Activated CD4-positive, alpha-beta memory T cell treated with anti-CD3 and anti-CD28 coated beads, Interleukin-2, amount 10 ng/mL, durations not matched to agents 7 days and 5 days (primary cell): ENCODE results near the gene TMEM63B. TPM values are rescaled to one million over a fixed set of nuclear protein-coding genes. Genes with fewer than 3 reads are reported as not detected.

Experiments used
- CTCF ChIA-PET: fragments of 350-600 bp; sonication (Branson Sonifier 250); formaldehyde crosslinking; loops from one replicate; lab custom pipeline; 2021; ENCODE audit warnings: antibody characterized with exemption, inconsistent platforms; lab: Charles Lee
- POLR2A ChIA-PET: fragments of 350-600 bp; sonication (Branson Sonifier 250); formaldehyde crosslinking; loops from one replicate; lab custom pipeline; 2021; ENCODE audit warnings: antibody characterized with exemption; lab: Charles Lee
- DNase-seq: peaks from one replicate; pipeline ENCODE4 v3.0.0-alpha.2; 2020
- H3K27ac Mint-ChIP-seq: one replicate; pipeline ENCODE4 v1.8.0; 2021; ENCODE audit warnings: mild to moderate bottlenecking, mixed read lengths
- H3K27me3 Mint-ChIP-seq: one replicate; pipeline ENCODE4 v1.8.0; 2021; ENCODE audit warnings: mixed read lengths
- H3K36me3 Mint-ChIP-seq: one replicate; pipeline ENCODE4 v1.8.0; 2021; ENCODE audit warnings: low read depth, mixed read lengths
- H3K4me1 Mint-ChIP-seq: one replicate; pipeline ENCODE4 v1.8.0; 2021; ENCODE audit warnings: mixed read lengths
- H3K4me3 Mint-ChIP-seq: one replicate; pipeline ENCODE4 v1.8.0; 2021; ENCODE audit warnings: mild to moderate bottlenecking, mixed read lengths
- H3K9me3 Mint-ChIP-seq: one replicate; pipeline ENCODE4 v1.8.0; 2021; ENCODE audit warnings: mixed read lengths
- total RNA-seq, 2 experiments: library from RNA; stranded (reverse); gene quantifications; one replicate each; pipeline ENCODE4 v1.2.3, GENCODE V29; 2021

The TMEM63B gene
- total RNA-seq, 2 experiments from 2014 or later, result 14.7 to 15.5 TPM

- no peak for DNase-seq
- Mint-ChIP-seq H3K4me3 (no peak overlapping the region), H3K9me3 (no peaks in the 10 kb centered on the region), H3K4me1 (peaks cover 11% of the 10 kb centered on the region), H3K27ac (no peak overlapping the region), H3K27me3 (no peaks in the 10 kb centered on the region), H3K36me3 (no peaks in the 10 kb centered on the region)
- CTCF ChIA-PET, result interaction anchor here (1.5 to 4.7 kb wide), 2 partner anchors 50 to 138 kb away, joined by 5 to 30 read pairs; no protein-coding TSS in a partner anchor
- POLR2A ChIA-PET, result interaction anchor here (0.5 kb wide), 1 partner anchor 406 kb away, joined by 3 read pairs; no protein-coding TSS in a partner anchor
Measured at GRCh38 chr6:44099192-44099591, 28.2 kb upstream of the TMEM63B start.

GRCh38 chr6:44100088-44100550, 27.2 kb upstream of the TMEM63B start:
- CTCF ChIA-PET, result interaction anchor here (1.5 to 4.7 kb wide), 2 partner anchors 49 to 137 kb away, joined by 5 to 30 read pairs; no protein-coding TSS in a partner anchor
- no peak overlapping the region for H3K27ac Mint-ChIP-seq
- POLR2A ChIA-PET, result no interaction called here
- no peaks in the 10 kb centered on the region for H3K36me3 Mint-ChIP-seq
- H3K9me3 Mint-ChIP-seq, result no peaks in the 10 kb centered on the region
- no peak for DNase-seq
- H3K4me3 Mint-ChIP-seq, result no peak overlapping the region
- peaks cover 11% of the 10 kb centered on the region for H3K4me1 Mint-ChIP-seq
- H3K27me3 Mint-ChIP-seq, result no peaks in the 10 kb centered on the region

GRCh38 chr6:44101832-44102231, 25.5 kb upstream of the TMEM63B start:
- Mint-ChIP-seq H3K4me3 (no peak overlapping the region), H3K4me1 (peaks cover 11% of the 10 kb centered on the region), H3K9me3 (no peaks in the 10 kb centered on the region), H3K27ac (no peak overlapping the region), H3K27me3 (no peaks in the 10 kb centered on the region), H3K36me3 (peaks cover 4% of the 10 kb centered on the region)
- ChIA-PET POLR2A (no interaction called here), CTCF (interaction anchor here (1.5 kb wide), 1 partner anchor 49 kb away, joined by 4 read pairs; no protein-coding TSS in a partner anchor)
- no peak for DNase-seq

- no peak for DNase-seq
- Mint-ChIP-seq H3K27ac (no peak overlapping the region), H3K9me3 (no peaks in the 10 kb centered on the region), H3K4me1 (peaks cover 11% of the 10 kb centered on the region), H3K4me3 (no peak overlapping the region), H3K27me3 (no peaks in the 10 kb centered on the region), H3K36me3 (peaks cover 4% of the 10 kb centered on the region)
- ChIA-PET POLR2A (no interaction called here), CTCF (interaction anchor here (0.6 to 1.5 kb wide), 3 partner anchors 8 to 285 kb away, joined by 4 read pairs; partner anchors contain the start of gene CDC5L)
Measured at GRCh38 chr6:44102527-44102926, 24.8 kb upstream of the TMEM63B start.

- no peak overlapping the region for H3K27ac Mint-ChIP-seq
- ChIA-PET CTCF (interaction anchor here (3.3 kb wide), 1 partner anchor 9 kb away, joined by 12 read pairs; no protein-coding TSS in a partner anchor), POLR2A (no interaction called here)
- no peak overlapping the region for H3K4me3 Mint-ChIP-seq
- no peaks in the 10 kb centered on the region for H3K9me3 Mint-ChIP-seq
- peaks cover 11% of the 10 kb centered on the region for H3K4me1 Mint-ChIP-seq
- H3K36me3 Mint-ChIP-seq, result peaks cover 4% of the 10 kb centered on the region
- no peaks in the 10 kb centered on the region for H3K27me3 Mint-ChIP-seq
- no peak for DNase-seq
Measured at GRCh38 chr6:44104481-44105021, 22.8 kb upstream of the TMEM63B start.

GRCh38 chr6:44105146-44105545, 22.2 kb upstream of the TMEM63B start:
- DNase-seq, result no peak
- no peaks in the 10 kb centered on the region for H3K27me3 Mint-ChIP-seq
- POLR2A ChIA-PET, result no interaction called here
- H3K27ac Mint-ChIP-seq, result no peak overlapping the region
- no peaks in the 10 kb centered on the region for H3K9me3 Mint-ChIP-seq
- CTCF ChIA-PET, result interaction anchor here (3.3 kb wide), 1 partner anchor 9 kb away, joined by 12 read pairs; no protein-coding TSS in a partner anchor
- H3K4me1 Mint-ChIP-seq, result peaks cover 15% of the 10 kb centered on the region
- H3K36me3 Mint-ChIP-seq, result peaks cover 6% of the 10 kb centered on the region
- no peak overlapping the region for H3K4me3 Mint-ChIP-seq

- Mint-ChIP-seq H3K9me3 (no peaks in the 10 kb centered on the region), H3K27ac (no peak overlapping the region), H3K4me3 (no peak overlapping the region), H3K36me3 (peaks cover 13% of the 10 kb centered on the region), H3K27me3 (no peaks in the 10 kb centered on the region), H3K4me1 (peaks cover 21% of the 10 kb centered on the region)
- POLR2A ChIA-PET, result no interaction called here
- DNase-seq, result no peak
- CTCF ChIA-PET, result interaction anchor here (3.3 kb wide), 1 partner anchor 10 kb away, joined by 12 read pairs; no protein-coding TSS in a partner anchor
Measured at GRCh38 chr6:44105993-44106740, 21.2 kb upstream of the TMEM63B start.

- Mint-ChIP-seq H3K27ac (no peak overlapping the region), H3K4me3 (no peak overlapping the region), H3K9me3 (no peaks in the 10 kb centered on the region), H3K4me1 (peaks cover 19% of the 10 kb centered on the region), H3K27me3 (no peaks in the 10 kb centered on the region), H3K36me3 (peaks cover 21% of the 10 kb centered on the region)
- ChIA-PET POLR2A (no interaction called here), CTCF (interaction anchor here (3.3 kb wide), 1 partner anchor 11 kb away, joined by 12 read pairs; no protein-coding TSS in a partner anchor)
- no peak for DNase-seq
Measured at GRCh38 chr6:44107017-44107416, 20.3 kb upstream of the TMEM63B start.

- Mint-ChIP-seq H3K27me3 (no peaks in the 10 kb centered on the region), H3K36me3 (peaks cover 30% of the 10 kb centered on the region), H3K4me1 (peaks cover 12% of the 10 kb centered on the region), H3K9me3 (no peaks in the 10 kb centered on the region), H3K4me3 (no peak overlapping the region), H3K27ac (no peak overlapping the region)
- ChIA-PET CTCF (no interaction called here), POLR2A (no interaction called here)
- no peak for DNase-seq
Measured at GRCh38 chr6:44108471-44108870, 18.9 kb upstream of the TMEM63B start.

GRCh38 chr6:44109212-44109611, 18.1 kb upstream of the TMEM63B start:
- H3K4me3 Mint-ChIP-seq, result no peak overlapping the region
- H3K9me3 Mint-ChIP-seq, result no peaks in the 10 kb centered on the region
- H3K27me3 Mint-ChIP-seq, result no peaks in the 10 kb centered on the region
- CTCF ChIA-PET, result no interaction called here
- POLR2A ChIA-PET, result no interaction called here
- peaks cover 37% of the 10 kb centered on the region for H3K36me3 Mint-ChIP-seq
- DNase-seq, result no peak
- no peak overlapping the region for H3K27ac Mint-ChIP-seq
- peaks cover 12% of the 10 kb centered on the region for H3K4me1 Mint-ChIP-seq

- ChIA-PET CTCF (interaction anchor here (1.0 to 2.1 kb wide), 2 partner anchors 12 to 15 kb away, joined by 3 to 6 read pairs; no protein-coding TSS in a partner anchor), POLR2A (interaction anchor here (0.6 to 1.1 kb wide), 2 partner anchors 12 to 207 kb away, joined by 3 read pairs; no protein-coding TSS in a partner anchor)
- H3K9me3 Mint-ChIP-seq, result no peaks in the 10 kb centered on the region
- no peak overlapping the region for H3K27ac Mint-ChIP-seq
- no peak for DNase-seq
- peaks cover 12% of the 10 kb centered on the region for H3K4me1 Mint-ChIP-seq
- H3K36me3 Mint-ChIP-seq, result peaks cover 37% of the 10 kb centered on the region
- H3K4me3 Mint-ChIP-seq, result no peak overlapping the region
- H3K27me3 Mint-ChIP-seq, result no peaks in the 10 kb centered on the region
Measured at GRCh38 chr6:44110005-44110676, 17.2 kb upstream of the TMEM63B start.

GRCh38 chr6:44110966-44111365, 16.4 kb upstream of the TMEM63B start:
- H3K4me3 Mint-ChIP-seq, result no peak overlapping the region
- peaks cover 12% of the 10 kb centered on the region for H3K4me1 Mint-ChIP-seq
- POLR2A ChIA-PET, result interaction anchor here (0.6 to 1.1 kb wide), 2 partner anchors 11 to 206 kb away, joined by 3 read pairs; no protein-coding TSS in a partner anchor
- no peaks in the 10 kb centered on the region for H3K9me3 Mint-ChIP-seq
- DNase-seq, result no peak
- CTCF ChIA-PET, result interaction anchor here (0.9 to 2.1 kb wide), 4 partner anchors 8 to 32 kb away, joined by 3 to 6 read pairs (median 4); no protein-coding TSS in a partner anchor
- H3K27me3 Mint-ChIP-seq, result no peaks in the 10 kb centered on the region
- peaks cover 39% of the 10 kb centered on the region for H3K36me3 Mint-ChIP-seq
- H3K27ac Mint-ChIP-seq, result no peak overlapping the region
